ENCODE measurements around the gene ALKBH2.

GRCh38 chr12:109082751-109083150, 10.5 kb downstream of the ALKBH2 start:
- TF ChIP-seq EZH2 (IDR thresholded peaks at IDR 0.05; ENCODE audit: borderline replicate concordance) (no peak), CTCF (IDR thresholded peaks at IDR 0.05; ENCODE audit: poor library complexity) (no peak), EZH2phosphoT487 (IDR thresholded peaks at IDR 0.05; ENCODE audit: low read depth, severe bottlenecking, unreplicated experiment) (no peak)
